Measurements from ENCODE around the gene DPP7.
"Not testable (repeated sequence)": the region's sequence is repeated elsewhere in the genome, so short reads cannot be mapped to it uniquely, and the experiment has no call there.

DPP7 gene

DNA sequence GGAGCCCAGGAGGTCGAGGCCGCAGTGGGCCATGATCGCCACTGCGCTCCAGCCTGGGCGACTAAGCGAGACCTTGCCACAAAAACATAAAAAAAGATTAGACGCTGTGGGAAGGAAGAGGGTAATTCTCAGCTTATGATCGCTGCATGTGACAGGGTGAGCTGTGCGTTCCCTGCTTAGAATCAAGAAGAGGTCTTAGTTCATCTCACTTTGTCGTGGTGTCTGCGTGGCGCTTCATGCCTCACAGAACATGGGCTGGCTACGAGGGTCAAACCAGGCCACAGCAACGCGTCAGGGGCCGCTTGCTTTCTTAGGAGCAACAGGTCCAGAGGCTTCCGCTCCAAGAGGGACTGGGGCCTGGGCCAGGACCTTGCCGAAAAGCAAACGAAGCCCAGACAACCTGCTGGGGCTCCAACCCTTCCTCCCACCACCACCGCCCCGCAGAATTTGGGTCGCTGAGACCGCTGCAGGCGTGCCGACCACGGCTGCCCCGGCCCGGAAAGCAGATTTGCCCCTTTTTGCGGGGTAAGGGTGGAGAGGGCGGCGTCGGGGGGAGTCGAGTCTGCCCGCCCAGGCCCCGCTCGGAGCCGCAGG is 14.4 kb upstream of the DPP7 start:
- no peak for DNase-seq

DNA sequence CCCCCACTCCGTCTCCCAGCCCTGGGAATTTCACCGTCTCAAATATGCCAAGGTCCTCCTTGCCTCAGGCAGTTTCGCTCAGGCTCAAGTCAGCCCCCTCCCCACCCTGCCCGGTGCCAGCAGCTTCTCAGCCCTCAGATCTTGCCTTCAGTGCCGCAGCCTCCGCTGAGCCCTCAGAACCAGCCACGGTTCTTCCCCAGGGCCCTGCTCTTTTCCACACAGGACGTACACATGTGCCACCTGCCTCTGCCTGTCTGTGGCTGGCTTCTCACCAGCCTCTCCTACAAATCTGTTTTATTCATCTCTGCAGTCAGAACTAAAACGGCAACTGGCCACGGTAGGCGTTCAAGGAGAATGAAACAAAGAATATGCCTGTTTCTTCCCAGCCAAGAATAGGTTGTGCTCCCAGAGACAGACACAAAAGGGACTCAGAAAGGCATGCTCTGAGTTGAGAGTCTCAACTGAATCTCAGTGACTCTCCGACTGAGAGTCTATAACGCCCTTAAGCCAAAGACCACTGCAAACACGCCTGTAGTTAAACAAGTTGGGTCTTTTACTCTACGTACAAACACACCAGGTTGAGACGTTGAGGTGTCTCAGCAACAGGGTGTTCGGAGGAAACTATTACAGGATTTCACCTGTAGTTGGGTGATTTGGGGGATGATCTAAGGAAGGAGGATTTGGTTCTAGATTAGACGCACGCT is 13.8 kb upstream of the DPP7 start:
- DNase-seq: no peak

DNA sequence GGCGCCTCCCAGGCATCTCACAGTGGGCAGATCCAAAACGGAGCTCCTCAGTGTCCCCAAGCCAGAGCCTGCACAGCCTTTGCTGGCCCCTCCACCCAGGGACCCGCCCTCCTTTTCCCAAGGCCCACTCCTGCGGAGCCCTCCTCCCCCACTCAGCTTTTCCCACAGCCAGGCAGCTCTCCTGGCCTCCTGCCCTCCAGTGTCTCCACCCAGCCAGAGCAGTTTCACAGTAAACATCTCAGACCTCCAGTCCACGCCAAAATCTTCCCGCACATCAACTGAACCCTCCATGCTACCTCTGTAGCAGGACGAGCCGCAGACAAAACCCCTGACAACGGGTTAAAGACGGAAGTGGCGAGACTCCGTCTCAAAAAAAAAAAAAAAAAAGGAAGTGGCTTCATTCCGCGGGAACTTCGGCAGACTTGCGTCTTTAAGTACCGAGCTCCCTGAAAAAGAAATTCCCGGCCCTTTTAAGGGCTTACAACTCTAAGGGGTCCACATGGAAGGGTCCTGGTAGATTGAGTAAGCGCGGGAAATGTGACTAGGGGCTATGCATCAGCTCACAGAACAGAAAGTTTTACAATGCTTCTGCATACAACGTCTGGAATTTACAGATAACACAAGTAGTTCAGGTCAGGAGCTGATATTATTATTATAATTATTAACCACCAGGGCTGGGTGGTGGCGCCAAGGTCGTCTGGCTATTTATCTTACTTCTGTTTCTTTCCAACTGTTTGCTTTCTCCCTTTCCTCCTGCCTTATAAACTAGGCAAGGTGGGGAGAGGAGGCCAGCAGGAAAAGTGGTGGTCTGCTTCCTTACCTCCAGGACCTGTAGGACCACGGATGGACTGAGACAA is 13.0 kb upstream of the DPP7 start:
- DNase-seq: no peak

DNA sequence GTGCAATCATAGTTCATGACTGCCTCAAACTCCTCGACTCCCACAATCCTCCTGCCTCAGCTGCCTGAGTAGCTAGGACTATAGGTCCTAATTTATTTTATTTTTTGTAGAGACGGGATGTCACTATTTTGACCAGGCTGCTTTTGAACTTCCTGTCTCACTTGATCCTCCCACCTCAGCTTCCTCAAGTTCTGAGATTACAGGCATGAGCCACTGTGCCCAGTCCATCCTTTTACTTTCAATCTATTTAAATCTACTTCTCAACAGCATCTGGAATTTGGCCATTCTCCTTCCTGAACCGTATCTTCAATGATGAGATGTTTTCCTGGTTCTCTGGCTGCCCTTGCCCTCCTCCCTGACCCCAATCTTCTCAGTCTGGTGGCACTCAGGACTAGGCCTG is 12.3 kb upstream of the DPP7 start:
- DNase-seq: no peak

DNA sequence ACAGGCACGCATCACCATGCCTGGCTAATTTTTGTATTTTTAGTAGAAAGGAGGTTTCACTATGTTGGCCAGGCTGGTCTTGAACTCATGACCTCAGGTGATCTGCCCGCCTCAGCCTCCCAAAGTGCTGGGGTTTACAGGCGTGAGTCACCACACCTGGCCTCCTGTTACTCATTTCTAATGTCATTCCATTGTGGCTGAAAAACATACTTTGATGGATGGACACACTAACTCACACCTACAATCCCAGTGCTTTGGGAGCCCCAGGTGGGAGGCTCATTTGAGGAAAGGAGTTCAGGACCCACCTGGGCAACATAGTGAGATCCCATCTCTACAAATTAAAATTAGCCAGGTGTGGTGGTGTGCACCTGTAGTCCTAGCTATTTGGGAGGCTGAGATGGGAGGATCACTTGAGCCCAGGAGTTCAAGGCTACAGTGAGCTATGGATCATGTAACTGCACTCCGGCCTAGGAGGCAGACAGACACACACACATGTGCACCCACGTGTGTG is 9.5 kb upstream of the DPP7 start:
- DNase-seq: not testable (repeated sequence)

DNA sequence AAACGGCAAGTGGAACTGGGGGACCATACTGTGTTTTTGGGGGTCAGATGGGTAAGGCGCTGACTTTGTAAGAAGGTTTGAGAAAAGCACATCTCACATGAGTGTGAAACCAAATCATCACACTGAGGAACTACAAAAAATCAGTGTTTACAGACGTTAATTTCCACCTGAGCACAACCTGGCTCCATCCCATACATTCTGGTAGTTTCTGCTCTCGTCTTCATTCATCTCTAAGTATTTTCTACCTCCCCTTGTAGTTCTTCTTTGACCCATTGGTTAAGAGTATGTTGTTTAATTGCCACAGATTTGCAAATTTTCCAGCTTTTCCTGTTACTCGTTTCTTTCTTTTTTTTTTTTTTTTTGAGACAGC is 8.9 kb upstream of the DPP7 start:
- no peak for DNase-seq

DNA sequence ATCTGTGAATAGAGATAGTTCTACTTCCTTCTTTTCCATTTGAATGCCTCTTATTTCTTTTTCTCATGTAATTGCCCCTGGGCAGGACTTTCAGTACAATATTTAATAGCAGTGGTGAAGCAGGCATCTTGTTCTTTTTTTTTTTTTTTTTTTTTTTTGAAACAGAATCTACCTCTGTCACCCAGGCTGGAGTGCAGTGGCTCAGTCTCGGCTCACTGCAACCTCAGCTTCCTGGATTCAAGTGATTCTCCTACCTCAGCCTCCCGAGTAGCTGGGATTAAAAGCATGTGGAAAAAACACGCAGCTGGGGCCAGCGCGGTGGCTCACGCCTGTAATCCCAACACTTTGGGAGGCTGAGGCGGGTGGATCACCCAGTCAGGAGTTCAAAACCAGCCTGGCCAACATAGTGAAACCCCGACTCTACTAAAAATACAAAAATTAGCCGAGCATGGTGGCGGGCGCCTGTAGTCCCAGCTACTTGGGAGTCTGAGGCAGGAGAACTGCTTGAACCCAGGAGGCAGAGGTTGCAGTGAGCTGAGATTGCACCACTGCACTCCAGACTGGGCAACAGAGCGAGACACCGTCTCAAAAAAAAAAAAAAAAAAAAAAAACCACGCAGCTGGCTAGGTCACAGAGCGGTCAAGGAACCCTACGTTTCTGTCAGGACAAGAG is 8.4 kb upstream of the DPP7 start:
- DNase-seq: not testable (repeated sequence)

DNA sequence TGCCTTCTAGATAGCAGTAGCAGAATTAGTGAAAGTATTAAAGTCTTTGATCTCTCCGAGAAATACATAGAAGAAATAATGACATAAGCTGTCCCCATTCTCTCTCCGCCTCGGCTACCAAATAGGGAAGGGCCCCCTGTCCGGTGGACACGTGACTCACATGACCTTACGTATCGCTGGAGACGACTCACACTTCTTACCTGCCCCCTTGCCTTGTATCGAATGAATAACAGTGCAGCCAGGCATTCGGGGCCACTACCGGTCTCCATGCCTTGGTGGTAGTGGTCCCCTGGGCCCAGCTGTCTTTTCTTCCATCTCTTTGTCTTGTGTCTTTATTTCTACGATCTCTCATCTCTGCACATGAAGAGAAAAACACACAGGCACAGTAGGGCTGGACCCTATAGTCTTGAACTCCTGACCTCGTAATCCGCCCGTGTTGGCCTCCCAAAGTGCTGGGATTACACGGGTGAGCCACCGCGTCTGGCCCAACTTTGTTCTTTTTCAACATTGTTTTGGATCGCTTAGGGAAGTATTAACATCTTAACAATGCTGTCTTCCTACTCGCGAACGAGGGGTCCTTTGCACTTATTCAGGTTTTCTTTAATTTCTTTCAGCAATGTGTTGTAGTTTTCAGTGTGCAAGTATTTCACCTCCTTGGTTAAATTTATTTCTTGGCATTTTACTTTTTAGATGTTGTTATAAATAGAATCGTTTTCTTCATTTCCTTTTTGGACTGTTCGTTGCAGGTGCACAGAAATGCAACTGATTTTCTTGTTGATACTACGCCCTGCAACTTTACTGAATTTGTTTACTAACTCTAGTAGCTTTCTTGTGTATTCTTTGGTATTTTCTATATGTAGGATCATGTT is 7.6 kb upstream of the DPP7 start:
- not testable (repeated sequence) for DNase-seq

DNA sequence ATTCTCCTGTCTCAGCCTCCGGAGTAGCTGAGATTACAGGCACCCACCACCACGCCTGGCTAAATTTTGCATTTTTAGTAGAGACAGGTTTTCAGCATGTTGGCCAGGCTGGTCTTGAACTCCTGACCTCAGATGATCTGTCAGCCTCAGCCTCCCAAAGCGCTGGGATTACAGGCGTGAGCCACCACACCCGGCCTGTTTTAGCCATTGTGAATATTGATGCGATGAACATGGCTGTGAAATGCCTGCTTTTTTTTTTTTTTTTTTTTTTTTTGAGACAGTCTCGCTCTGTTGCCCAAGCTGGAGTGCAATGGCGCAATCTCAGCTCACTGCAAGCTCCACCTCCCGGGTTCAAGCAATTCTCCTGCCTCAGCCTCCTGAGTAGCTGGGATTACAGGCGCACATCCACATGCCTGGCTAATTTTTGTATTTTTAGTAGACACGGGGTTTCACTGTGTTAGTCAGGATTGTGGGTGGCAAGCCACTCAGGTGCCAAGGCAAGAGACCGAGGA is 3.6 kb upstream of the DPP7 start:
- not testable (repeated sequence) for DNase-seq

DNA sequence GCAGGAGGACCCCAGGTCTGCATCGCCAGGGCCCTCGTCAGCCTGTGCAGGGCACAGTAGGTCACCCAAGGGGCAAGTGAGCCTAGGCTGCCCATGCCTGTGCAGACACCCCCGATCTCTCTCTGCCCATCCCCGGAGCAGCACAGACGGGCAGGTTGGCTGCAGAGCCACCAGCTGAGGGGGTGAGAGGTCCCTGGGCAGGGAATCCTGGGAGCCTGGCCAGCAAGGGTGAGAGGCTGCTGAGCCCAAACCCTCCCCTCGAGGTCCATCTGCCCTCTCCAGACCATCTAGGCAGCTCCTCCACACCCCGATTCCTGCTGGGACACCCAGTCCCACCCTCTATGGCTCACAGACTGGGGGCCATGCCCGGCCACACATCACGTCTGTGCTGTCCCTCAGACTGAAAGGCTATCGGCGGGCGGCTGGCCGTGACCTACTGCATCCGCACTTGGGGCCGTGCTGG is 2.8 kb upstream of the DPP7 start:
- DNase-seq: no peak

DNA sequence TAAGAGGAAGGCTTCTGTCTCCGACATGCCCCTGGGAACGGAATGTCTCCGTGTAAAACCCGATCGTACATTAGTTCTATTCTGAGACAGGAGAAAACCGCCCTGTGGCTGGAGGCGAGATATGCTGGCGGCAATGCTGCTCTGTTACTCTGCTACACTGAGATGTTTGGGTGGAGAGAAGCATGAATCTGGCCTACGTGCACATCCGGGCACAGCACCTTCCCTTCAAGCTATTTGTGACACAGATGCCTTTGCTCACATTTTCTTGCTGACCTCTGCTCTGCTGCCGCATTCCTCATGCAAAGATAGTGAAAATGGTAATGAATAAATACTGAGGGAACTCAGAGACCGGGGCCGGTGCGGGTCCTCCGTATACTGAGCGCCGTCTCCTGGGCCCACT is 2.2 kb upstream of the DPP7 start:
- DNase-seq: no peak

DNA sequence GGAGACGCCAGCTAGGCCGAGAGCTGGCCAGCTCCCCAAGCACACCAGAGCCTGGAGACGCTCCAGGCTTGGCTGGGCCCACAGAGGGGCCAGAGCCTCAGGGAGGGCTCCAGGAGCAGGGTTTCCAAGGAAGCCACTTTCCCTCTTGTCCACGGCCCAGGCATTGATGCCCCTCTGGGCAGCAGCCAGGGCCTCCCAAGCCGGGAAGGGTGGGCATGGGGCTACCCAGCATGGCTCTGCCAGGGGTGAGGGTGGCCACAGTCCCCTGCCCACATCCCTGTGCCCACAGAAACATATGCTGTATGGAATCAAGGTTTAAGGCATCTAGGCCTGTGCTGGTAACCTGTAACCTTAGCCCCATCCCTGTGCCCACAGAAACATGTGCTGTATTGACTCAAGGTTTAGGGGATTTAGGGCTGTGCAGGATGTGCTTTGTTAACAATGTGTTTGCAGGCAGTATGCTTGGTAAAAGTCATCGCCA is 1.5 kb upstream of the DPP7 start:
- no peak for DNase-seq

DNA sequence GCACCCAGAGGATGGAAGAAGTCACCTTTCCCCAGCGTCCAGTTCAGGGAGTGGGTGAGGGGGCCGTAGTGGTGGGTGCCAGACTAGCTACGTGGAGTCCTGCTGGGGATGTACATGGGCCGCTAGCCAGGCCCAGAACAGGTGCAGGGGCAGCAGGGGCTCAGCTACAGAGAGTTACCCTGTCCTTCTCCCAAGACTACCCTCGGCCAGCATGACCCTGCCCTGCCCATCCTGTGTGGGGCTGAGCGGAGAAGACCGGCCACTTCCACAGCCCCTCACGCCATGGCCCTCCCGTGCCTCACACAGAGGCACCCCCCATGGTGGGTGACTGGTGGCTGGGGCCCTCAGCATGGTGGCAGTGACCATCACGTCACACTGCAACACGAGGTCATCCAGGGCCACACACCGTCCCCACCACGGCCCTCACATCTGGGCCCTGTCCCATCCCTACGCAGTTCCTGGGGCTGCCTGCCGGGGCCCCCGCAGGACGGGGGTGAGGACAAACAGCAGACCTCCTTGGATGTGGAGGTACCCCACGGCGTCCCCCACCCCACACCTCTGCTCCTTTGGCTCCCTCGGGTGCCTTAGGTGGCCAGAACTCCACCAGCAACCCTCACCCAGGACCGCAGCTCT is 977 bp upstream of the DPP7 start:
- DNase-seq: no peak

DNA sequence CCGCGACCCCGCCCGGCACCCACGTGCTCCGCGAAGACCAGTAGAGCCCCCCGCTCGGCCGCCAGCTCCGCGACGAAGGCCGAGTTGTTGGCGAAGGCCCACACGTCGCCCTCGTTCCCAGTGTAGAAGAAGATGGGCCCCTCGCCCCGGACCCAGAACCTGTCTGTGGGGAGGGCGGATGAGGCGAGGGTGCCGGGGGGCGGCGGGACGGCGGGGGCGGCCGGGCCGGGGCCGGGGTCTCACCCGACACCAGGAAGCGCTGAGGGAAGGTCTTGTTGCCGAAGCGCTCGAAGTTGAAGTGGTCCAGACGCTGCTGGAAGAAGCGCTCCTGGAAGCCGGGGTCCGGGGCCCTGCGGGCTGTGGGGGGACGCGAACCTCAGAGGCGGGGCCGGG is 317 bp downstream of the DPP7 start:
- DNase-seq: no peak

DNA sequence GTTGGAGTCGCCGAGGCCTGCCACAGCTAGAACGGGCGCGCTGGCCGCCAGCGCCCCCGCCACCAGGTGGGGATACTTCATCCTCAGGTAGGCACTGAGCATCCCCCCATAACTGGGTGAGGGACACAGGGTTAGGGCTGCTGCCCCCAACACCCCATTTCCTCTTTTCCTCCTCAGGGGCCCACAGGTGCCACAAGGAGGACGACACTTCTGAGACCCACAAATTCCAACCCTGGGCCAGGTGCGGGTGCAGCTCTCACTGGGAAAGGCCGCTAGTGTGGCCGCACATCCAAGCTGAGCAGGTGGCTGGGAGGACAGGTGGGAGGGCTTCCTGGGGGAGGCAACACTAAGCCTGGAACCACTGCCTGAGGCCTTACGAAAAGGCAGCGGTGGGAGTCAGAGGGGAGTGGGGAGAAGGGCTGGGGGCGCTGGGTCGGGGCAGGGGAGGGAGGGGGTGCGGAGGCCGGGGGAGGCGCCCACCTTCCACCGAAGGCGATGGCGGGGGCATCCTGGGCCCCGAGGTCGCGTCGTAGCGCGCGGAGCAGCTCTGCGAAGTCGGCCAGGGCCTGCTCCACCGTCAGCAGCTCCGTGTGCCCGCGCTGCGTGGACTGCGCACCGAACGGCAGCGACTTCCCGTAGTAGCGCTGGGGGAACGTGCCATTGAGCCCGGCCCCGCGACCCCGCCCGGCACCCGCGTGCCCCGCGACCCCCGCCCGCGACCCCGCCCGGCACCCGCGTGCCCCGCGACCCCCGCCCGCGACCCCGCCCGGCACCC is 961 bp downstream of the DPP7 start:
- DNase-seq: no peak

DNA sequence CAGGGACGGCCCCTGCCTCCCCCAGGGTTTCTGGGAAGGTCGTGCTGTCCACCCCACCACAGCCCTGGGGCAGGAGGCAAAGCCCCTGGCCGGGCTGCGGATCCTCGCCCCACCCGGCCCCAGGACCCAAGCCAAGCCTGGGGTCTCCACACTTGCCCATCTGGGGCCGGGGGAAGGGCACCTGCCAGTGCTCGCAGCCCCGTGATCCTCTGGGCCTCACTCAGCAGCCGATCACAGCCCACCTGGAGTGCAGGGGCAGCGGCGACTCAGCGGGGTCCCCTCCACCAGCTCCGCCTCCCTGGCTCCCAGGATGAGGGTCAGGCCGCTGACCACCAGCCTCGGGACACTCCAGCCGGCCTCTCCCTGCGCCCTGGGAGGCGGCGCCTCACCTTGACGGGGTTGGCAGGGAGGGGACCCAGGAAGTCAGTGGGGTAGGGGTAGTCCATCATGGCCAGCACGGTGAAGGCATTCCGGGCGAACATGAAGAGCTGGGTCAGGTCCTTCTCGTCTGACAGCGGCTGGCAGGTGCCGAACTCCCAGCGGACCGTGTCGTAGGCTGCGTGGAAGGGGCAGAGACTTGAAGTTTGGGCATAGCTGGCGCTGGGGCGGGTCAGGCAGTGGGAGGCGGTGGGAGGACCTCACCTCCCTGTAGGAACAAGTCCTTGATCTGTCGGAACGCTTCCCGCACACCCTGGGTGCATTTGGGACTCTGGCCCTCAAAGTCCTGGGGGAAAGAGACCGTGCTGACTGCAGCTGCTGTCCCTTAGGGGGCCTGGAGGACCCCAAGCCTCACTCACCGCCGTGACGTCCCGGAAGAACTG is 1.8 kb downstream of the DPP7 start:
- DNase-seq: no peak

DNA sequence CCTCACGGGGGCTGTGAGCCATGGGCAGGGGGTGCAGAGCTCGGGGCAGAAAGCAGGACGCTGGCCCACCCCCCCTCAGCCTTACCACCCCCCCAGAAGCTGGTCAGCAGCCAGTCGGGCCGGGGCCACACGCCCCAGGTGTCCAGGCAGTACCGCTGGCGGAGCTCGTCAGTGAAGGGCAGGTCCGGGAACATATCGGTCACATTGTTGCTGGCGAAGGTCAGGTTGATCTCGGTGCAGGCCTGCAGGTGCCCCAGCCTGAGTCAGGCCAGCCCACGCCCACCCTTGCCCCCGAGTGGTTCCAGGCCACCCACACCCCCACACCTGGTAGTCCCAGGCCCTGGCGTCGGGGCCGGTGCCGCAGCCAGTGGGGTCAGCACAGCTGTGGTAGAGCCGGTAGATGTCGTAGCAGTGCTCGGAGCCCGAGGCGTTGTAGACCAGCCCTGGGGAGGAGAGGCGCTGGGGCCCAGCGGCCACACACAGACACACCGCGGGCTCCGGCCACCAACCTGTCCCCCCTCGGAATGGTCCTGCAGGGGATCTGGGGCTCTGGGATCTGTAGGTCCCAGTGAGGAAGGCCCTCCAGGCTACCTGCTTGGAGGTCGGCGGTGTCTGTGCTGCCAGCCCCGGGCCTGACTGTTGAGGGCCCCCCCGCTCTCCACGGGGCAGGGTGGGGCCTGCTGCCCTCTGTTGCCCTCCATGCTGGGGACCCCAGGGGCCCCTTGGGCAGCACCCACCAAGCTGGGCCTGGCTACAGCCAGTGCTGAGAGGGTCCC is 2.6 kb downstream of the DPP7 start:
- no peak for DNase-seq

DNA sequence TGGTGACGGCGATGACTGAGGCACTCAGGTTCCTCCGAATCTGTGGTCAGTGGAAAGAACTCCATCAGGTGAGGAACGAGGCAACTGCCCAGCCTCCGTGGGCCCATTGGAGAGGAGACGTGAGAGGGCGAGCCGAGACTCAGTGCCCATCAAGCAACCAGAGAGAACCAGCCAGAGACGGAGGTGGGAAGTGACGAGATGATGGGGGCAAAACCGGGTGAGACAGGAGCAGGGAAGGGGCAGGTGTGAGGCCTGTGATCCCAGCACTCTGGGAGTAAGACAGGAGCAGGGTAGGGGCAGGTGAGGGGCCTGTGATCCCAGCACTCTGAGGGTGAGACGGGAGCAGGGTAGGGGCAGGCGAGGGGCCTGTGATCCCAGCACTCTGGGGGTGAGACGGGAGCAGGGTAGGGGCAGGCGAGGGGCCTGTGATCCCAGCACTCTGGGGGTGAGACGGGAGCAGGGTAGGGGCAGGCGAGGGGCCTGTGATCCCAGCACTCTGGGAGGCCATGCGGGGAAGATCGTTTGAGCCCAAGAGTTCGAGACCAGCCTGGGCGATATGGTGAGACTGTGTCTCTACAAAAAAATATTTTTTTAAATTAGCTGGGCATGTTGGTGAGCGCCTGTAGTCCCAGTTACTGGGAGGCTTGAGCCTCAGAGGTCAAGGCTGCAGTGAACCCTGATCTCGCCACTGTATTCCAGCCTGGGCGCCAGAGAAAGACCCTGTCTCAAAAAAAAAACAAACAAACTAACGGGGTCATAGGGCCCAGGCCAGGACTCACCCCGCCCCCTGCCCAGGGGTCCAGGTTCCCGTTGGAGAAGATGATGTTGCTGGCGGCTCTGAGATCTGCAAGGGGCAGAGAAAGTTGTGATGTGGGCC is 3.4 kb downstream of the DPP7 start:
- no peak for DNase-seq
